GM12891 (cell line): ENCODE results near the gene CCDC71.

Source experiments
- PAX5 ChIP-seq: IDR thresholded peaks from 2 replicates; pipeline ENCODE4 v1.6.1; 2011; ENCODE audit warnings: low read length, moderate library complexity, mild to moderate bottlenecking; ENCODE audit not compliant: insufficient read depth, severe bottlenecking
- POLR2A ChIP-seq: IDR thresholded peaks from 2 replicates; pipeline ENCODE4 v1.6.1; 2011; ENCODE audit warnings: low read depth, low read length, control low read depth
- POLR2AphosphoS5 ChIP-seq: IDR thresholded peaks from 2 replicates; pipeline ENCODE4 v1.6.1; 2011; ENCODE audit warnings: low read depth, low read length, control low read depth
- POU2F2 ChIP-seq: IDR thresholded peaks from 2 replicates; pipeline ENCODE4 v1.6.1; 2011; ENCODE audit warnings: low read depth, mild to moderate bottlenecking, control low read depth, low read length, moderate library complexity
- SPI1 ChIP-seq: IDR thresholded peaks from 2 replicates; pipeline ENCODE4 v1.6.1; 2011; ENCODE audit warnings: low read depth, low read length, control low read depth
- TAF1 ChIP-seq: IDR thresholded peaks from 2 replicates; pipeline ENCODE4 v1.6.1; 2011; ENCODE audit warnings: low read depth, low read length, control low read depth

GRCh38 chr3:49122451-49122850 is 43.7 kb downstream of the CCDC71 start:
- TF ChIP-seq POLR2A (no peak), POLR2AphosphoS5 (no peak), TAF1 (no peak), SPI1 (no peak), PAX5 (no peak), POU2F2 (no peak)
